H4 (cell line): ENCODE measurements around the gene LIAS. TPM values are rescaled to one million over a fixed set of nuclear protein-coding genes. Genes with fewer than 3 reads are reported as not detected.
A peak's percentile ranks its signal among the peaks of the same experiment; 100 is the strongest.
"Not testable (repeated sequence)": the region's sequence is repeated elsewhere in the genome, so short reads cannot be mapped to it uniquely, and the experiment has no call there.

Experiments
- DNase-seq: peaks from one replicate; pipeline ENCODE4 v3.0.0-alpha.2; 2015; ENCODE audit warnings: low spot score
- total RNA-seq: library from RNA; depleted of rRNA; stranded (reverse); fragments of >200 nt; shearing (Covaris generic); gene quantifications from 2 replicates; pipeline ENCODE4 v1.2.3, GENCODE V29; 2014; rRNA removed

Gene LIAS
- 13.6 and 16.6 TPM in 2 replicates for total RNA-seq

GRCh38 chr4:39458505-39459300 is at the start of gene LIAS, which contains the start of gene RPL9:
LIAS (plus strand) TSS chr4:39459056; CDS start chr4:39459118, 62 bp downstream.
RPL9 (minus strand) TSS chr4:39458922; CDS start chr4:39458439, 483 bp downstream.
- DNase-seq, result peak; percentile 100

GRCh38 chr4:39410415-39410814 is 48.4 kb upstream of the LIAS start:
- no peak for DNase-seq

- DNase-seq, result not testable (repeated sequence)
Measured at GRCh38 chr4:39411561-39411960, 47.3 kb upstream of the LIAS start.

GRCh38 chr4:39415678-39416283 is 43.1 kb upstream of the LIAS start:
- DNase-seq, result no peak

DNA sequence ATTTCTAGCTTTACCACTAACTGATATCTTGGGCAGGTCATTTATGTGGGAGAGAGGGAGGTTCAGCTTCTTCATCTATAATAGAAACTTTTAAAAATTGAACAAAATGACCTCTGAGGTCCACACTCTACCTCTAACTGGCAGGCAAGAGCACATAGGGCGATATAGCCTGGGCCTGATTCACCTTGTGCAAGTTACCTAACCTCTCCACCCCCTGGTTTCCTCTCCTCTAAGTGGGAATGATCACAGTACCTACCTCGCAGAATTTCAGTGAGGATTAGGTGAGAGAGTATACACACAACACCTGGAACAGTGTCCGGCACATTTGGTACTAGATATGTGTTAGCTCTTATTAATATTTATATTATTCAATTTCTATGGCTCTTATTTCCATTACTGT is 36.6 kb upstream of the LIAS start:
- no peak for DNase-seq

DNA sequence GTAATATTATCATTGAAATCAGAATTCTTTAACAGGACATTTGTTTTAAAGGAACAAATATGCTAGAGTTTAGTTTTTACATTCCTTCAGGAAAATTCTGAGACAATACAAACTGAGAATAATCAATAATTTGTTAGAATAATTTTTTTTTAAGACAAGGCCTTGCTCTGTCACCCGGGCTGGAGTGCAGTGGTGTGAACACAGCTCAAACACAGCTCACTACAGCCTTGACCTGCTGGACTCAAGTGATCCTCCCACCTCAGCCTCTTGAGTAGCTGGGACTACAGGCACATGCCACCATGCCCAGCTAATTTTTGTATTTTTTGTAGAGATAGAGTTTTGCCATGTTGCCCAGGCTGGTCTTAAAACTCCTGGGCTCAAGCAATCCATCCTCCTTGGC is 33.6 kb upstream of the LIAS start:
- DNase-seq, result not testable (repeated sequence)

DNA sequence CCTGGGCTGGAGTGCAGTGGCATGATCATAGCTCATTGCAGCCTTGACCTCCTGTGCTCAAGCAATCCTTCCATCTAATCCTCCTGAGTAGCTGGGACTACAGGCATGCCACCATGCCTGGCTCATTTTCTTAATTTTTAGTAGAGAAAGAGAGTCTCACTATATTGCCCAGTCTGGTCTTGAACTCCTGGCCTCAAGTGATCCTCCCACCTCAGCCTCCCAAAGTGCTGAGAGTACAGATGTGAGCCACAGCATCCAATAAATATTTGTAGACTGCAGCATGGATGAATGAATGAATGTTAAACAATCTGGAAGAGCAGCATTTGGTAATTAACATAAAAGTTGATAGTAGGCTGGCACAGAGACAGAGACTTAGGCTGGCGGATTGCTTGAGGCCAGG is 32.1 kb upstream of the LIAS start:
- no peak for DNase-seq

- DNase-seq, result no peak
Measured at GRCh38 chr4:39427520-39428114, 31.2 kb upstream of the LIAS start.

- DNase-seq, result no peak
Measured at GRCh38 chr4:39429476-39430334, 29.2 kb upstream of the LIAS start.

DNA sequence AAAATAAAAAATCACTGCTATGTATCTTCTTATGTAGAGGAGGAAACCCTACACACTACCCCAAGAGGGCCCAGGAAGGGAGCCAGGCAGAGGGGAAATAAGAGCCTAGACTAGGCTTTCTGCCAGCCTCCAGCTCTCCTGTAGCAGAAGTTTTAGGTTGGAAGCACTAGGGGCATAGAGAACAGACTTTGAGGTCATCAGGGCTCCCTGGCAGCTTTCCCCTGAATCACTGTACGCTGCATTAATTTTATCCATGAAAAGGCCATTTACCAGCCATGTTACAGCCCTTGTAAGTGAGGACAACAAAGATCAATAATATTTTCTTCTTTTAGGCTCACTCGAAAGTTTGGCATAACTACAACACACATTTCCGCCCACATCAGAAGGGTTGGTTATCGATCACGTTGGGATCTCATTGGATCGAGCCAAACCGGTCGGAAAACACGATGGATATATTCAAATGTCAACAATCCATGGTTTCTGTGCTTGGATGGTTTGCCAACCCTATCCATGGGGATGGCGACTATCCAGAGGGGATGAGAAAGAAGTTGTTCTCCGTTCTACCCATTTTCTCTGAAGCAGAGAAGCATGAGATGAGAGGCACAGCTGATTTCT is 24.9 kb upstream of the LIAS start:
- DNase-seq, result no peak

DNA sequence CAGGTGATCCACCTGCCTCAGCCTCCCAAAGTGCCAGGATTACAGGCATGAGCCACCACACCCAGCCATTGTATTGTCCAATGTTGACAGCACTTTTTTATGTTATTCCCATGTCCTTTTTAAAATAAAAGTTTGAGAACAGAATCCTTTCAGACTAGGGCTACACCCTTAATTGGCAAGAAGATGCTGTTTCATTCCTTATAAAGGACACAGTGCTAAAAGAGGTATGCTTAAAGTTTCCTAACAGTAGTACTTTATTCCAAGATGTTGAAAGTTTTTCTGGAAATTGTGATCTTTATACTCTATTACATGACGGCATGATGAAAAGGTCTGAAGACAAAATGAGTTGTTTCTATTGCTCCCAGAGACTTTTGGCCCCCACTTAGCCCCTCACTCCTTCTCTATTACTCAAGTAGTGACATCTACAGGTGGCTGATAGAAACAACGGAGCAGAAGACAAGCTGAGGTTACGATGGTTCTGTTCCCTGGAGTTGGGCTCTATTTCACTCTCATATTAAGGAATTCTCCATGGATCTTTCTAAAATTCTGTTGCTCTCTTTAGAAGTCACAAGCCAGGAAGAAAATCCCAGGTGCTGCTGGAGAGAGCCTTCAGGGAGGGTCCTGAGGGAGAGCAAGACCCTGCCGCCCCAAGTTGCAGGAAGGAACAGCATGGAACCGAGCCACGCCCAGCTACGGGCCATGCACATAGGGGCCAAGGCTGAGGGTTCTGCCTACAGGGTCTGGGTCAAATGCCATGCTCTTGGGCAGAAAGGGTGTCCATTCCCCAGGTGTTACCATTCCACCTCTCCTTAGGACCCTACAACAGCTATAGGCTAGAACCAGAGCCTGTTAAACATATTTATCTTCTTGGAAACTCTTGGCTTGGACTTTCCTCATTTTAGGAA is 22.9 kb upstream of the LIAS start:
- DNase-seq, result no peak

GRCh38 chr4:39441593-39441992 is 17.3 kb upstream of the LIAS start:
- DNase-seq, result no peak

DNA sequence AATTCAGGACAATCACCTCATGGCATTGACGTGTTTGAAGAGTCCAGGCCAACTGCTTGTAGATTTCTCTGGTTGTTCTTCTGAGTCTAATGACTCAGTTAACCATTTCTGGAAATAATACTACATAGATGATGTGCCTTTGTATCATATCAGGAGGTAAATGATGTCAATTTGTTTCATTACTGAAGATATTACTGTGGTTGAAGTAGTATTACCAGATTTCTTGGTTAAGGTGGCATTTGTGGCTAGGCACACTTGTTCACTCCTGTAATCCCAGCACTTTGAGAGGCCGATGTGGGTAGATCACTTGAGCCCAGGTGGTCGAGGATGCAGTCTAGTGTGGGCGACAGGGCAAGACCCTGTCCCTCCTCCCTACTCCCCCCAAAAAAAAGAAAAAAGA is 15.9 kb upstream of the LIAS start:
- DNase-seq, result no peak

DNA sequence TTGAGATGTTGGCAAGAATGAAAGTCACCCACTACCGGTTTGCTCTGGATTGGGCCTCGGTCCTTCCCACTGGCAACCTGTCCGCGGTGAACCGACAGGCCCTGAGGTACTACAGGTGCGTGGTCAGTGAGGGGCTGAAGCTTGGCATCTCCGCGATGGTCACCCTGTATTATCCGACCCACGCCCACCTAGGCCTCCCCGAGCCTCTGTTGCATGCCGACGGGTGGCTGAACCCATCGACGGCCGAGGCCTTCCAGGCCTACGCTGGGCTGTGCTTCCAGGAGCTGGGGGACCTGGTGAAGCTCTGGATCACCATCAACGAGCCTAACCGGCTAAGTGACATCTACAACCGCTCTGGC is 12.4 kb upstream of the LIAS start:
- no peak for DNase-seq

GRCh38 chr4:39446842-39447573 is 11.8 kb upstream of the LIAS start:
- no peak for DNase-seq

DNA sequence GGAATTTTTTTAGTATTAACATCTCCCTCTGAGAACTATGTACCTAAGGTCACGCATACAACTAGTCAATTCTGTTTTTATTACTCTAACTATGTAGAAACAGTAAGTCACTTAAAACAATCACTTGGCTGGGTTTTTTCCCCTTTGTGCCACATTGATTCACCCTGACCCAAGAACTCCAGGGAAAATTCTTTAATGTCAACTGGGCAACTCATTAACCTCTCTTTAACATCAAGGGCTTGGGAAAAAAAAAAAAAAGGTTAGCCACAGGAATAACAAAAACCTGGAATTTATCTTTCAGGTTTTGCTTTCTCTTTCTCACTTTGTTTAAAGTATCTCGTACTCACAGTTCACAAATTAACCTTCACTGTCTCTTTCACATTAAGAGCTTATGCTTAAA is 8.2 kb upstream of the LIAS start:
- DNase-seq, result no peak

DNA sequence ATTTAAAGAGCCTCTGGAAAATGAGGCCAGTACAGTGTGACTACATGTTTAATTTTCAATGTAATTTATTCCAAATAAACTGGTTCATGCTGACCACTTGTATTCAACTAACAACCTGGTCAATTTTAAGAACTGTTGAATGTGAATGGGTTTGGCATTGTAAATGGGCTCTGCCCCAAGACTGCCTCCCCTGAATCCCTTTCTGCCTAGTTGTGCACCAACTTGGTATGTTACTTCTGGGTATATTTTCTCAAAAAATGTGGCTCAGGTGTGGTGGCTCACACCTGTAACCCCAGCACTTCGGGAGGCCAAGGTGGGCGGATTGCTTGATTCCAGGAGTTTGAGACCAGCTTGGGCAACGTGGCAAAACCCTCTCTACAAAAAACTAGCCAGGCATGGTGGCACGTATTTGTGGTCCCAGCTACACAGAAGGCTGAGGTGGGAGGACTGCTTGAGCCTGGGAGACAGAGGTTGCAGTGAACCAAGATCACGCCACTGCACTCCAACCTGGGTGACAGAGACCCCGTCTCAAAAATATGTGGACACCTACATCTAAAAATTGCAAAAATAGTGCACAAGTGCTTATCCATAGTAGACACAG is 7.3 kb upstream of the LIAS start:
- DNase-seq, result no peak

DNA sequence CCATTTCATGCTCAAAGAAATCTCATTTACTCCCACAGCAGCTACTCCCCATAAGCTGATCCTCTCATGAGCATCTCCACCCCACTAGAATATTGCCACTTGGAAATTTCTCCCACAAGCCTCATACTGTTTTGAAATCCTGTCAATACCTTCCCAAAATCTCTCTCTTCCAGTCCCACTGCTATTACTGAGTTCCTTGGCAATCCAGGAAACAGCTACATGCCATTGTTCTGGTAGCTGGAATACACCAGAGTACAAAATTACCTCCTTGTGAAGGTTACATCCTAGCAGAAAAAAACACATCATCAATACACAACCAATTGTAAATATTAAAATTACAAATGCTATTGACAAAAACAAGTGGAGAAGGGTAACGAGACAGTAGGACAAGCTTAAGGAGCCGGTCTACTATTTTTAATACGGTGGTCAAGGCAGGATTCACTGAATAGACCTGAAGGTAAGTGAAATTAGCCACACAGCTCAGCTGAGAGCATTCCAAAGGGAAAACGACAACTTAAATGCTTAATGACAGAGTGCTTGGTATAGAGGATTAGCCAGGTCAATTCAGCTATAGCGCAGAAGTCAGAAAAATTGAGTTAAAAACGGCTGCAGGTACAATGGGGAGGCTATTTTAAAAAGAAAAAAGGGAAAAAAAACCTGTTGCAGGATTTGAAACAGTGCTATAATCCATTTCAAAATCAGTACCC is 6.5 kb upstream of the LIAS start:
- DNase-seq, result no peak
